Vagina (tissue), 2 donors: Measurements from ENCODE around the gene SLC9A9.

Experiments used
- POLR2A ChIP-seq, 2 donors: fragments of 450-650 bp; IDR thresholded peaks; one replicate each; pipeline ENCODE4 v1.6.1; 2017; ENCODE audit warnings: antibody characterized with exemption in 2 of 2, mild to moderate bottlenecking in 2 of 2, moderate library complexity in 2 of 2
- POLR2AphosphoS5 ChIP-seq, 2 donors: sonication (generic); formaldehyde crosslinking; IDR thresholded peaks; one replicate each; pipeline ENCODE4 v1.9.0; 2017; ENCODE audit warnings: antibody characterized with exemption in 2 of 2, mild to moderate bottlenecking in 2 of 2, low read depth in 1 of 2; ENCODE audit not compliant: insufficient read depth in 1 of 2
- TF ChIP-seq, protein P1 (sequence below), 3 experiments: fragments of 450-650 bp in 2 of 3; fragments of 200-600 bp in 1 of 3; sonication (generic) in 1 of 3; IDR thresholded peaks; one replicate each; pipeline ENCODE4 v1.5.1; 2017 to 2019; ENCODE audit warnings: antibody characterized with exemption in 3 of 3, mild to moderate bottlenecking in 2 of 3, moderate library complexity in 2 of 3

- TF ChIP-seq POLR2A (IDR thresholded peaks at IDR 0.05) (no peak), POLR2AphosphoS5 (IDR thresholded peaks at IDR 0.05; ENCODE audit: insufficient read depth in 1 of 2, low read depth in 1 of 2) (no peak)
- TF ChIP-seq, protein P1, sequence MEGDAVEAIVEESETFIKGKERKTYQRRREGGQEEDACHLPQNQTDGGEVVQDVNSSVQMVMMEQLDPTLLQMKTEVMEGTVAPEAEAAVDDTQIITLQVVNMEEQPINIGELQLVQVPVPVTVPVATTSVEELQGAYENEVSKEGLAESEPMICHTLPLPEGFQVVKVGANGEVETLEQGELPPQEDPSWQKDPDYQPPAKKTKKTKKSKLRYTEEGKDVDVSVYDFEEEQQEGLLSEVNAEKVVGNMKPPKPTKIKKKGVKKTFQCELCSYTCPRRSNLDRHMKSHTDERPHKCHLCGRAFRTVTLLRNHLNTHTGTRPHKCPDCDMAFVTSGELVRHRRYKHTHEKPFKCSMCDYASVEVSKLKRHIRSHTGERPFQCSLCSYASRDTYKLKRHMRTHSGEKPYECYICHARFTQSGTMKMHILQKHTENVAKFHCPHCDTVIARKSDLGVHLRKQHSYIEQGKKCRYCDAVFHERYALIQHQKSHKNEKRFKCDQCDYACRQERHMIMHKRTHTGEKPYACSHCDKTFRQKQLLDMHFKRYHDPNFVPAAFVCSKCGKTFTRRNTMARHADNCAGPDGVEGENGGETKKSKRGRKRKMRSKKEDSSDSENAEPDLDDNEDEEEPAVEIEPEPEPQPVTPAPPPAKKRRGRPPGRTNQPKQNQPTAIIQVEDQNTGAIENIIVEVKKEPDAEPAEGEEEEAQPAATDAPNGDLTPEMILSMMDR (IDR thresholded peaks at IDR 0.05) = no peak
These were observed 615.3 kb downstream of the SLC9A9 start for GRCh38 chr3:143232981-143233380.
